ACC112 (cell line): ENCODE measurements around the gene MMS22L.
A peak's percentile ranks its signal among the peaks of the same experiment; 100 is the strongest.
"Not testable (repeated sequence)": the region's sequence is repeated elsewhere in the genome, so short reads cannot be mapped to it uniquely, and the experiment has no call there.

Source experiments
- H2AFZ ChIP-seq: fragments of 200-600 bp; sonication (generic); one replicate; pipeline ENCODE4 v1.6.0; 2017; ENCODE audit warnings: antibody characterized with exemption, low read length; ENCODE audit not compliant: unreplicated experiment
- H3K27ac ChIP-seq: fragments of 200-600 bp; sonication (generic); 2 replicates; pipeline ENCODE4 v1.5.1; 2014; ENCODE audit warnings: low read depth, mild to moderate bottlenecking, antibody characterized with exemption, low read length, moderate library complexity
- H3K27me3 ChIP-seq: fragments of 200-600 bp; sonication (generic); 2 replicates; pipeline ENCODE4 v1.6.1; 2014; ENCODE audit warnings: mild to moderate bottlenecking, antibody characterized with exemption, low read length, moderate library complexity, mixed read lengths; ENCODE audit not compliant: insufficient read depth
- H3K36me3 ChIP-seq: fragments of 200-600 bp; sonication (generic); 2 replicates; pipeline ENCODE4 v1.6.1; 2016; ENCODE audit warnings: mild to moderate bottlenecking, antibody characterized with exemption, low read length, moderate library complexity, mixed read lengths; ENCODE audit not compliant: insufficient read depth
- H3K4me1 ChIP-seq: fragments of 200-600 bp; sonication (generic); one replicate; pipeline ENCODE4 v1.6.1; 2016; ENCODE audit warnings: low read length, mixed read lengths; ENCODE audit not compliant: insufficient read depth, unreplicated experiment, control insufficient read depth
- H3K4me3 ChIP-seq: fragments of 200-600 bp; sonication (generic); 2 replicates; pipeline ENCODE4 v1.5.1; 2014; ENCODE audit warnings: mild to moderate bottlenecking, low read depth, low read length
- H3K79me2 ChIP-seq: fragments of 200-600 bp; sonication (generic); one replicate; pipeline ENCODE4 v1.6.0; 2016; ENCODE audit warnings: low read length; ENCODE audit not compliant: control insufficient read depth, unreplicated experiment, insufficient read depth

MMS22L gene

GRCh38 chr6:97189767-97190166, 93.2 kb downstream of the MMS22L start:
- peak overlapping the region; percentile 10; the same call in 1 of the 2 replicates for H3K27ac ChIP-seq
- no peak overlapping the region for H3K4me3 ChIP-seq
- H3K79me2 ChIP-seq: no peaks in the 10 kb centered on the region
- peaks cover 17% of the 10 kb centered on the region for H3K4me1 ChIP-seq
- no peak overlapping the region for H2AFZ ChIP-seq
- H3K36me3 ChIP-seq: no peaks in the 10 kb centered on the region
- no peaks in the 10 kb centered on the region for H3K27me3 ChIP-seq

GRCh38 chr6:97187951-97188350, 95.1 kb downstream of the MMS22L start:
- no peak overlapping the region for H2AFZ ChIP-seq
- no peaks in the 10 kb centered on the region for H3K27me3 ChIP-seq
- H3K4me3 ChIP-seq: no peak overlapping the region
- H3K4me1 ChIP-seq: peaks cover 17% of the 10 kb centered on the region
- H3K79me2 ChIP-seq: no peaks in the 10 kb centered on the region
- H3K27ac ChIP-seq: no peak overlapping the region
- H3K36me3 ChIP-seq: no peaks in the 10 kb centered on the region

- H2AFZ ChIP-seq: no peak overlapping the region
- no peak overlapping the region for H3K4me3 ChIP-seq
- H3K36me3 ChIP-seq: peaks cover 3% of the 10 kb centered on the region; the same call in 1 of the 2 replicates
- H3K27ac ChIP-seq: no peak overlapping the region
- H3K4me1 ChIP-seq: peaks cover 17% of the 10 kb centered on the region
- no peaks in the 10 kb centered on the region for H3K79me2 ChIP-seq
- H3K27me3 ChIP-seq: no peaks in the 10 kb centered on the region
Measured at GRCh38 chr6:97186416-97186999, 96.5 kb downstream of the MMS22L start.

- Histone ChIP-seq H2AFZ (no peak overlapping the region), H3K36me3 (peaks cover 12% of the 10 kb centered on the region; the same call in 1 of the 2 replicates), H3K27me3 (no peaks in the 10 kb centered on the region)
Measured at GRCh38 chr6:97177905-97178304, 105.1 kb downstream of the MMS22L start.

GRCh38 chr6:97176468-97176867, 106.5 kb downstream of the MMS22L start:
- Histone ChIP-seq H3K27ac (no peak overlapping the region), H3K27me3 (no peaks in the 10 kb centered on the region), H3K36me3 (peaks cover 8% of the 10 kb centered on the region), H3K79me2 (no peaks in the 10 kb centered on the region), H3K4me1 (no peaks in the 10 kb centered on the region), H2AFZ (no peak overlapping the region), H3K4me3 (no peak overlapping the region)

More at GRCh38 chr6:97177905-97178304, 105.1 kb downstream of the MMS22L start:
- Histone ChIP-seq H3K79me2 (no peaks in the 10 kb centered on the region), H3K4me1 (no peaks in the 10 kb centered on the region), H3K27ac (no peak overlapping the region), H3K4me3 (no peak overlapping the region)

GRCh38 chr6:97175806-97176205, 107.2 kb downstream of the MMS22L start:
- Histone ChIP-seq H3K27ac (no peak overlapping the region), H3K36me3 (peaks cover 5% of the 10 kb centered on the region), H3K4me1 (no peaks in the 10 kb centered on the region), H3K27me3 (no peaks in the 10 kb centered on the region), H3K4me3 (no peak overlapping the region), H3K79me2 (no peaks in the 10 kb centered on the region), H2AFZ (no peak overlapping the region)

GRCh38 chr6:97174471-97174870, 108.5 kb downstream of the MMS22L start:
- H3K4me3 ChIP-seq: no peak overlapping the region
- no peak overlapping the region for H2AFZ ChIP-seq
- H3K4me1 ChIP-seq: no peaks in the 10 kb centered on the region
- no peaks in the 10 kb centered on the region for H3K79me2 ChIP-seq
- no peaks in the 10 kb centered on the region for H3K27me3 ChIP-seq
- peaks cover 5% of the 10 kb centered on the region for H3K36me3 ChIP-seq
- H3K27ac ChIP-seq: no peak overlapping the region

- H3K79me2 ChIP-seq: no peaks in the 10 kb centered on the region
- no peak overlapping the region for H3K4me3 ChIP-seq
- H2AFZ ChIP-seq: no peak overlapping the region
- H3K36me3 ChIP-seq: peaks cover 35% of the 10 kb centered on the region
- H3K27ac ChIP-seq: no peak overlapping the region
- no peaks in the 10 kb centered on the region for H3K27me3 ChIP-seq
- no peaks in the 10 kb centered on the region for H3K4me1 ChIP-seq
Measured at GRCh38 chr6:97160280-97160679, 122.7 kb downstream of the MMS22L start.

GRCh38 chr6:97155447-97155846, 127.6 kb downstream of the MMS22L start:
- H3K79me2 ChIP-seq, H3K27ac ChIP-seq, H3K4me1 ChIP-seq, H2AFZ ChIP-seq, H3K4me3 ChIP-seq, H3K27me3 ChIP-seq: not testable (repeated sequence)
- H3K36me3 ChIP-seq: peaks cover 10% of the 10 kb centered on the region

- no peak overlapping the region for H2AFZ ChIP-seq
- H3K27ac ChIP-seq: no peak overlapping the region
- no peak overlapping the region for H3K4me3 ChIP-seq
- H3K27me3 ChIP-seq: no peaks in the 10 kb centered on the region
- no peaks in the 10 kb centered on the region for H3K79me2 ChIP-seq
- H3K4me1 ChIP-seq: no peaks in the 10 kb centered on the region
- H3K36me3 ChIP-seq: no peaks in the 10 kb centered on the region
Measured at GRCh38 chr6:97154015-97154414, 129.0 kb downstream of the MMS22L start.

- H3K27me3 ChIP-seq: no peaks in the 10 kb centered on the region
- no peaks in the 10 kb centered on the region; the same call in 1 of the 2 replicates for H3K36me3 ChIP-seq
- no peak overlapping the region for H2AFZ ChIP-seq
- H3K27ac ChIP-seq: no peak overlapping the region
- H3K79me2 ChIP-seq: no peaks in the 10 kb centered on the region
- no peak overlapping the region for H3K4me3 ChIP-seq
- H3K4me1 ChIP-seq: no peaks in the 10 kb centered on the region
Measured at GRCh38 chr6:97151601-97152000, 131.4 kb downstream of the MMS22L start.
